GM23338 (cell line): ENCODE measurements around the gene TBC1D2B. TPM values are rescaled to one million over a fixed set of nuclear protein-coding genes. Genes with fewer than 3 reads are reported as not detected.
A peak's percentile ranks its signal among the peaks of the same experiment; 100 is the strongest.

Experiments used
- ATAC-seq: fragments of 200-7000 bp; cut with Tn5 transposase; 3 replicates; pipeline ENCODE4 v1.9.1; 2020
- DNase-seq: peaks from one replicate; pipeline ENCODE4 v3.0.0-alpha.2; 2015; ENCODE audit warnings: low spot score
- H2AFZ ChIP-seq: fragments of 200-600 bp; sonication (generic); 2 replicates; pipeline ENCODE4 v1.8.0; 2016; ENCODE audit warnings: antibody characterized with exemption, mild to moderate bottlenecking, moderate library complexity
- H3F3A ChIP-seq: fragments of 200-600 bp; sonication (generic); replicated peaks from 2 replicates; pipeline ENCODE4 v1.8.0; 2017; ENCODE audit warnings: antibody characterized with exemption, mixed run types, low read depth
- H3K27ac ChIP-seq: fragments of 200-600 bp; sonication (generic); 2 replicates; pipeline ENCODE4 v1.6.1; 2016; ENCODE audit warnings: low read depth
- H3K27me3 ChIP-seq: fragments of 200-600 bp; sonication (generic); 2 replicates; pipeline ENCODE4 v1.8.0; 2016; ENCODE audit warnings: mild to moderate bottlenecking, mixed run types, moderate library complexity; ENCODE audit not compliant: insufficient read depth
- H3K36me3 ChIP-seq: fragments of 200-600 bp; sonication (generic); 2 replicates; pipeline ENCODE4 v1.8.0; 2016; ENCODE audit warnings: mild to moderate bottlenecking; ENCODE audit not compliant: insufficient read depth
- H3K4me1 ChIP-seq: fragments of 200-600 bp; sonication (generic); 2 replicates; pipeline ENCODE4 v1.8.0; 2016; ENCODE audit warnings: mild to moderate bottlenecking, moderate library complexity; ENCODE audit not compliant: insufficient read depth
- H3K4me2 ChIP-seq: fragments of 200-600 bp; sonication (generic); 2 replicates; pipeline ENCODE4 v1.7.1; 2017; ENCODE audit warnings: mixed run types
- H3K4me3 ChIP-seq: fragments of 200-600 bp; sonication (generic); 2 replicates; pipeline ENCODE4 v1.6.1; 2016; ENCODE audit warnings: mixed run types
- H3K79me2 ChIP-seq: fragments of 200-600 bp; sonication (generic); replicated peaks from 2 replicates; pipeline ENCODE4 v1.8.0; 2017; ENCODE audit warnings: mild to moderate bottlenecking; ENCODE audit not compliant: insufficient read depth
- H3K9me2 ChIP-seq: fragments of 200-600 bp; sonication (generic); 2 replicates; pipeline ENCODE4 v1.8.0; 2017; ENCODE audit not compliant: insufficient read depth
- H4K20me1 ChIP-seq: fragments of 200-600 bp; sonication (generic); replicated peaks from 2 replicates; pipeline ENCODE4 v1.8.0; 2017; ENCODE audit warnings: mild to moderate bottlenecking; ENCODE audit not compliant: insufficient read depth
- H3K27ac Mint-ChIP-seq: 2 replicates; pipeline ENCODE4 v1.8.0; 2020; ENCODE audit warnings: inconsistent platforms, mild to moderate bottlenecking, moderate library complexity, mixed read lengths
- H3K27me3 Mint-ChIP-seq: 3 replicates; pipeline ENCODE4 v1.8.0; 2022; ENCODE audit warnings: low read depth, mild to moderate bottlenecking, moderate library complexity, mixed read lengths, inconsistent platforms; ENCODE audit not compliant: insufficient read depth, poor library complexity
- H3K36me3 Mint-ChIP-seq: 3 replicates; pipeline ENCODE4 v1.8.0; 2021; ENCODE audit warnings: low read depth, mild to moderate bottlenecking, inconsistent platforms, moderate library complexity, mixed read lengths
- H3K4me1 Mint-ChIP-seq: 3 replicates; pipeline ENCODE4 v1.8.0; 2020; ENCODE audit warnings: mild to moderate bottlenecking, inconsistent platforms, mixed read lengths
- H3K4me3 Mint-ChIP-seq: 3 replicates; pipeline ENCODE4 v1.8.0; 2021; ENCODE audit warnings: moderate library complexity, mild to moderate bottlenecking, inconsistent platforms, mixed read lengths
- H3K9me3 Mint-ChIP-seq: 3 replicates; pipeline ENCODE4 v1.8.0; 2020; ENCODE audit warnings: moderate library complexity, mild to moderate bottlenecking, inconsistent platforms, mixed read lengths
- CREB1 ChIP-seq: fragments of 250-450 bp; sonication (Bioruptor Pico); IDR thresholded peaks from 2 replicates; pipeline ENCODE4 v1.5.0; 2020; ENCODE audit warnings: low read depth, mild to moderate bottlenecking, moderate library complexity
- EZH2 ChIP-seq: fragments of 200-600 bp; sonication (generic); IDR thresholded peaks from one replicate; pipeline ENCODE4 v1.8.0; 2017; ENCODE audit warnings: antibody characterized with exemption, mild to moderate bottlenecking, low read depth; ENCODE audit not compliant: unreplicated experiment
- JUNB ChIP-seq: IDR thresholded peaks from one replicate; pipeline ENCODE4 v1.6.1; 2016; ENCODE audit warnings: antibody characterized with exemption; ENCODE audit not compliant: unreplicated experiment
- POLR2AphosphoS5 ChIP-seq: IDR thresholded peaks from 2 replicates; pipeline ENCODE4 v1.6.1; 2016; ENCODE audit warnings: antibody characterized with exemption, low read depth
- STAT1 ChIP-seq: IDR thresholded peaks from one replicate; pipeline ENCODE4 v1.6.1; 2016; ENCODE audit warnings: antibody characterized with exemption; ENCODE audit not compliant: unreplicated experiment
- polyA plus RNA-seq: library from polyadenylated mRNA; unstranded; fragments of >200 nt; fragmentation: Nextera tagmentation; extraction: Ambion mirVana; gene quantifications from 2 replicates; pipeline ENCODE4 v1.2.1, GENCODE V29; 2016
- total RNA-seq: library from RNA; depleted of rRNA; stranded (reverse); fragments of >200 nt; shearing (Covaris generic); gene quantifications from 2 replicates; pipeline ENCODE4 v1.2.3, GENCODE V29; 2014
- TF ChIP-seq, protein P1 (sequence below): fragments of 250-450 bp; sonication (Bioruptor Pico); IDR thresholded peaks from 2 replicates; pipeline ENCODE4 v1.5.0; 2020; ENCODE audit warnings: mild to moderate bottlenecking, moderate library complexity

Gene TBC1D2B
- total and polyA plus RNA-seq, 2 experiments from 2014 or later, result 3.6 to 17.8 TPM

- ATAC-seq (peak; percentile 22), DNase-seq (no peak)
- H3K4me1 Mint-ChIP-seq, result peaks cover 57% of the 10 kb centered on the region
- Histone ChIP-seq H3K27ac (no peak overlapping the region), H3K36me3 (no peaks in the 10 kb centered on the region), H2AFZ (no peak overlapping the region), H3K4me2 (no peak overlapping the region), H4K20me1 (peaks cover 11% of the 10 kb centered on the region), H3K79me2 (peaks cover 81% of the 10 kb centered on the region), H3K9me2 (peaks cover 4% of the 10 kb centered on the region; the same call in 1 of the 2 replicates), H3K4me1 (peaks cover 63% of the 10 kb centered on the region), H3K27me3 (no peaks in the 10 kb centered on the region), H3F3A (no peaks in the 10 kb centered on the region; the same call in 1 of the 2 replicates), H3K4me3 (no peak overlapping the region)
- H3K36me3 Mint-ChIP-seq, result no peaks in the 10 kb centered on the region
- no peaks in the 10 kb centered on the region for H3K9me3 Mint-ChIP-seq
- H3K27me3 Mint-ChIP-seq, result peaks cover 2% of the 10 kb centered on the region
- H3K4me3 Mint-ChIP-seq, result no peak overlapping the region
- TF ChIP-seq JUNB (no peak), STAT1 (no peak), CREB1 (no peak), EZH2 (no peak)
- TF ChIP-seq, protein P1, sequence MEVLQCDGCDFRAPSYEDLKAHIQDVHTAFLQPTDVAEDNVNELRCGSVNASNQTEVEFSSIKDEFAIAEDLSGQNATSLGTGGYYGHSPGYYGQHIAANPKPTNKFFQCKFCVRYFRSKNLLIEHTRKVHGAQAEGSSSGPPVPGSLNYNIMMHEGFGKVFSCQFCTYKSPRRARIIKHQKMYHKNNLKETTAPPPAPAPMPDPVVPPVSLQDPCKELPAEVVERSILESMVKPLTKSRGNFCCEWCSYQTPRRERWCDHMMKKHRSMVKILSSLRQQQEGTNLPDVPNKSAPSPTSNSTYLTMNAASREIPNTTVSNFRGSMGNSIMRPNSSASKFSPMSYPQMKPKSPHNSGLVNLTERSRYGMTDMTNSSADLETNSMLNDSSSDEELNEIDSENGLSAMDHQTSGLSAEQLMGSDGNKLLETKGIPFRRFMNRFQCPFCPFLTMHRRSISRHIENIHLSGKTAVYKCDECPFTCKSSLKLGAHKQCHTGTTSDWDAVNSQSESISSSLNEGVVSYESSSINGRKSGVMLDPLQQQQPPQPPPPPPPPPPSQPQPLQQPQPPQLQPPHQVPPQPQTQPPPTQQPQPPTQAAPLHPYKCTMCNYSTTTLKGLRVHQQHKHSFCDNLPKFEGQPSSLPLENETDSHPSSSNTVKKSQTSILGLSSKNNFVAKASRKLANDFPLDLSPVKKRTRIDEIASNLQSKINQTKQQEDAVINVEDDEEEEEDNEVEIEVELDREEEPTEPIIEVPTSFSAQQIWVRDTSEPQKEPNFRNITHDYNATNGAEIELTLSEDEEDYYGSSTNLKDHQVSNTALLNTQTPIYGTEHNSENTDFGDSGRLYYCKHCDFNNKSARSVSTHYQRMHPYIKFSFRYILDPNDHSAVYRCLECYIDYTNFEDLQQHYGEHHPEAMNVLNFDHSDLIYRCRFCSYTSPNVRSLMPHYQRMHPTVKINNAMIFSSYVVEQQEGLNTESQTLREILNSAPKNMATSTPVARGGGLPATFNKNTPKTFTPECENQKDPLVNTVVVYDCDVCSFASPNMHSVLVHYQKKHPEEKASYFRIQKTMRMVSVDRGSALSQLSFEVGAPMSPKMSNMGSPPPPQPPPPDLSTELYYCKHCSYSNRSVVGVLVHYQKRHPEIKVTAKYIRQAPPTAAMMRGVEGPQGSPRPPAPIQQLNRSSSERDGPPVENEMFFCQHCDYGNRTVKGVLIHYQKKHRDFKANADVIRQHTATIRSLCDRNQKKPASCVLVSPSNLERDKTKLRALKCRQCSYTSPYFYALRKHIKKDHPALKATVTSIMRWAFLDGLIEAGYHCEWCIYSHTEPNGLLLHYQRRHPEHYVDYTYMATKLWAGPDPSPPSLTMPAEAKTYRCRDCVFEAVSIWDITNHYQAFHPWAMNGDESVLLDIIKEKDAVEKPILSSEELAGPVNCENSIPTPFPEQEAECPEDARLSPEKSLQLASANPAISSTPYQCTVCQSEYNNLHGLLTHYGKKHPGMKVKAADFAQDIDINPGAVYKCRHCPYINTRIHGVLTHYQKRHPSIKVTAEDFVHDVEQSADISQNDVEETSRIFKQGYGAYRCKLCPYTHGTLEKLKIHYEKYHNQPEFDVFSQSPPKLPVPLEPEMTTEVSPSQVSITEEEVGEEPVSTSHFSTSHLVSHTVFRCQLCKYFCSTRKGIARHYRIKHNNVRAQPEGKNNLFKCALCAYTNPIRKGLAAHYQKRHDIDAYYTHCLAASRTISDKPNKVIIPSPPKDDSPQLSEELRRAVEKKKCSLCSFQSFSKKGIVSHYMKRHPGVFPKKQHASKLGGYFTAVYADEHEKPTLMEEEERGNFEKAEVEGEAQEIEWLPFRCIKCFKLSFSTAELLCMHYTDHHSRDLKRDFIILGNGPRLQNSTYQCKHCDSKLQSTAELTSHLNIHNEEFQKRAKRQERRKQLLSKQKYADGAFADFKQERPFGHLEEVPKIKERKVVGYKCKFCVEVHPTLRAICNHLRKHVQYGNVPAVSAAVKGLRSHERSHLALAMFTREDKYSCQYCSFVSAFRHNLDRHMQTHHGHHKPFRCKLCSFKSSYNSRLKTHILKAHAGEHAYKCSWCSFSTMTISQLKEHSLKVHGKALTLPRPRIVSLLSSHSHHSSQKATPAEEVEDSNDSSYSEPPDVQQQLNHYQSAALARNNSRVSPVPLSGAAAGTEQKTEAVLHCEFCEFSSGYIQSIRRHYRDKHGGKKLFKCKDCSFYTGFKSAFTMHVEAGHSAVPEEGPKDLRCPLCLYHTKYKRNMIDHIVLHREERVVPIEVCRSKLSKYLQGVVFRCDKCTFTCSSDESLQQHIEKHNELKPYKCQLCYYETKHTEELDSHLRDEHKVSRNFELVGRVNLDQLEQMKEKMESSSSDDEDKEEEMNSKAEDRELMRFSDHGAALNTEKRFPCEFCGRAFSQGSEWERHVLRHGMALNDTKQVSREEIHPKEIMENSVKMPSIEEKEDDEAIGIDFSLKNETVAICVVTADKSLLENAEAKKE, result no peak
- H3K27ac Mint-ChIP-seq, result no peak overlapping the region
Observed at GRCh38 chr15:78065284-78065872, 12.1 kb downstream of the TBC1D2B start.

- H3K79me2 ChIP-seq, result peaks cover 81% of the 10 kb centered on the region
- no peak for TF ChIP-seq POLR2AphosphoS5
- no peak overlapping the region for H3K4me3 Mint-ChIP-seq
- H3K4me1 ChIP-seq, result peaks cover 54% of the 10 kb centered on the region
- H3K4me1 Mint-ChIP-seq, result peaks cover 49% of the 10 kb centered on the region
- H3K9me3 Mint-ChIP-seq, result no peaks in the 10 kb centered on the region
- DNase-seq (no peak), ATAC-seq (no peak)
- no peaks in the 10 kb centered on the region; the same call in 1 of the 2 replicates for H3F3A ChIP-seq
- H3K27me3 Mint-ChIP-seq, result peaks cover 2% of the 10 kb centered on the region
- H3K27ac Mint-ChIP-seq, result no peak overlapping the region
- no peaks in the 10 kb centered on the region for H3K36me3 ChIP-seq
- no peak overlapping the region for H3K27ac ChIP-seq
- H3K9me2 ChIP-seq, result peaks cover 1% of the 10 kb centered on the region; the same call in 1 of the 2 replicates
- no peak overlapping the region for H3K4me3 ChIP-seq
- H3K36me3 Mint-ChIP-seq, result no peaks in the 10 kb centered on the region
- H3K27me3 ChIP-seq, result no peaks in the 10 kb centered on the region
- peaks cover 11% of the 10 kb centered on the region for H4K20me1 ChIP-seq
- H3K4me2 ChIP-seq, result no peak overlapping the region
- H2AFZ ChIP-seq, result no peak overlapping the region
Observed at GRCh38 chr15:78064544-78064943, 13.0 kb downstream of the TBC1D2B start.
